GM23338 (cell line): Measurements from ENCODE around the gene SYT7.

ENCODE experiments used
- CREB1 ChIP-seq: fragments of 250-450 bp; sonication (Bioruptor Pico); IDR thresholded peaks from 2 replicates; pipeline ENCODE4 v1.5.0; 2020; ENCODE audit warnings: low read depth, mild to moderate bottlenecking, moderate library complexity
- CTCF ChIP-seq, 2 experiments: fragments of 200-600 bp in 1 of 2; sonication (generic) in 1 of 2; conservative IDR thresholded peaks; 2 replicates each; pipeline versions ENCODE4 v1.5.1 to v1.6.1; 2016 to 2017; ENCODE audit warnings: antibody characterized with exemption in 2 of 2, low read depth in 2 of 2, mild to moderate bottlenecking in 2 of 2, moderate library complexity in 1 of 2
- EZH2 ChIP-seq: fragments of 200-600 bp; sonication (generic); IDR thresholded peaks from one replicate; pipeline ENCODE4 v1.8.0; 2017; ENCODE audit warnings: antibody characterized with exemption, mild to moderate bottlenecking, low read depth; ENCODE audit not compliant: unreplicated experiment
- EZH2phosphoT487 ChIP-seq: fragments of 200-600 bp; sonication (generic); IDR thresholded peaks from one replicate; pipeline ENCODE4 v1.8.1; 2018; ENCODE audit warnings: antibody characterized with exemption; ENCODE audit not compliant: unreplicated experiment
- JUNB ChIP-seq: IDR thresholded peaks from one replicate; pipeline ENCODE4 v1.6.1; 2016; ENCODE audit warnings: antibody characterized with exemption; ENCODE audit not compliant: unreplicated experiment
- POLR2AphosphoS5 ChIP-seq: IDR thresholded peaks from 2 replicates; pipeline ENCODE4 v1.6.1; 2016; ENCODE audit warnings: antibody characterized with exemption, low read depth
- REST ChIP-seq: IDR thresholded peaks from one replicate; pipeline ENCODE4 v1.6.1; 2018; ENCODE audit warnings: antibody characterized with exemption; ENCODE audit not compliant: unreplicated experiment
- STAT1 ChIP-seq: IDR thresholded peaks from one replicate; pipeline ENCODE4 v1.6.1; 2016; ENCODE audit warnings: antibody characterized with exemption; ENCODE audit not compliant: unreplicated experiment
- ZNF114 ChIP-seq: fragments of 250-450 bp; sonication (Bioruptor Pico); IDR thresholded peaks from 2 replicates; pipeline ENCODE4 v1.5.0; 2020; ENCODE audit warnings: mild to moderate bottlenecking, moderate library complexity

- no peak for TF ChIP-seq CTCF (conservative IDR thresholded peaks at IDR 0.05; ENCODE audit: low read depth in 2 of 2)
- no peak for TF ChIP-seq POLR2AphosphoS5
- no peak for TF ChIP-seq EZH2
- no peak for TF ChIP-seq CREB1
- no peak for TF ChIP-seq STAT1
- no peak for TF ChIP-seq EZH2phosphoT487
- no peak for TF ChIP-seq REST
- no peak for TF ChIP-seq JUNB
- TF ChIP-seq ZNF114 = no peak
These were observed 83.4 kb downstream of the SYT7 start for GRCh38 chr11:61497473-61497872.
